GM12864 (cell line): Measurements from ENCODE around the gene SBK3.

Experiments
- DNase-seq: peaks from one replicate; pipeline ENCODE4 v3.0.0-alpha.2; 2011; ENCODE audit warnings: low read depth
- H3K4me3 ChIP-seq: 2 replicates; pipeline ENCODE4 v1.5.1; 2011; ENCODE audit warnings: mild to moderate bottlenecking, low read depth, low read length, control low read depth
- TF ChIP-seq, protein P1 (sequence below): IDR thresholded peaks from 2 replicates; pipeline ENCODE4 v1.5.1; 2011; ENCODE audit warnings: low read depth, mild to moderate bottlenecking, moderate library complexity, low read length, control low read depth, inconsistent platforms; ENCODE audit errors: missing control alignments

SBK3 gene

DNA sequence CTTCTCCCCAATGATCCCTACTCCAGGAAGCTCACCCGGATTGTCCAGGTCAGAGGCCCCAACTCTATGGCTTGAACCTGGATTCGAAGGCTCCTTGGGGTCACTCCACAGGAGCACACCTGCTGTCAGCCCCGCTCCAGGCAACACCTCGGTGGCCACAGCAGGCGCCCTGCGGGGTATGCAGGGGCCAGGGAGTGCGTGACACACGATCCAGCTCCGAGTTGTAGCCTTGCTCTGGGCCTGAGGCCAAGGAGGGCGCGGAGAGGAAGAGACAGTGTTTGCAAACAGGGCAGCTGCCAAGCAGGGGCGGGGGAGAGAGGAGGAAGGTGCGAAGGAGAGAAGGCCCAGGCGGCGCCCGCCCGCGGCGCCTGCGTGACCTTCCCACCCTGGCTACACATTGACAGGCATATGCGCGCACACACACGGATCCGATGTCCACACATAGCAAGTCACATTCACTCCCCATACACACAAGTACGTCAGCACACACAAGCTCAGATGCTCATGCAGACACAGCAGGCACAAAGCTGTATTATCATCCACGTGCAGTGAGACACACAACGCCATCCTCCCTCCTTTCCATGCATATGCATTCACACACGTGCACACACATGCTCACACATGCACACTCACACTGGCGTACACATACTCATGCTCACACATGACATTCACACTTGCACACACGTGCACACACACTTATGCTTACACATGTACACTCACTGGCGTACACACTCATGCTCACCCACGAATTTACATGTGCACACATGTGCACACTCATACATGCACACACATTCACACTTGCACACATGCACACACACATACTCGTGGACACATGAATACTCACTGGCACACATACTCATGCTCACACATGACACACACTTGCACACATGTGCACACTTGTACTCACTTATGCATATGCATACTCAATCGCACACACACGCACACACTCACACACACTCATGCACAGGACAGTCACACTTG lies 18.8 kb downstream of the SBK3 start:
- TF ChIP-seq, protein P1, sequence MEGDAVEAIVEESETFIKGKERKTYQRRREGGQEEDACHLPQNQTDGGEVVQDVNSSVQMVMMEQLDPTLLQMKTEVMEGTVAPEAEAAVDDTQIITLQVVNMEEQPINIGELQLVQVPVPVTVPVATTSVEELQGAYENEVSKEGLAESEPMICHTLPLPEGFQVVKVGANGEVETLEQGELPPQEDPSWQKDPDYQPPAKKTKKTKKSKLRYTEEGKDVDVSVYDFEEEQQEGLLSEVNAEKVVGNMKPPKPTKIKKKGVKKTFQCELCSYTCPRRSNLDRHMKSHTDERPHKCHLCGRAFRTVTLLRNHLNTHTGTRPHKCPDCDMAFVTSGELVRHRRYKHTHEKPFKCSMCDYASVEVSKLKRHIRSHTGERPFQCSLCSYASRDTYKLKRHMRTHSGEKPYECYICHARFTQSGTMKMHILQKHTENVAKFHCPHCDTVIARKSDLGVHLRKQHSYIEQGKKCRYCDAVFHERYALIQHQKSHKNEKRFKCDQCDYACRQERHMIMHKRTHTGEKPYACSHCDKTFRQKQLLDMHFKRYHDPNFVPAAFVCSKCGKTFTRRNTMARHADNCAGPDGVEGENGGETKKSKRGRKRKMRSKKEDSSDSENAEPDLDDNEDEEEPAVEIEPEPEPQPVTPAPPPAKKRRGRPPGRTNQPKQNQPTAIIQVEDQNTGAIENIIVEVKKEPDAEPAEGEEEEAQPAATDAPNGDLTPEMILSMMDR = no peak
- no peak for DNase-seq
- no peak overlapping the region for H3K4me3 ChIP-seq

DNA sequence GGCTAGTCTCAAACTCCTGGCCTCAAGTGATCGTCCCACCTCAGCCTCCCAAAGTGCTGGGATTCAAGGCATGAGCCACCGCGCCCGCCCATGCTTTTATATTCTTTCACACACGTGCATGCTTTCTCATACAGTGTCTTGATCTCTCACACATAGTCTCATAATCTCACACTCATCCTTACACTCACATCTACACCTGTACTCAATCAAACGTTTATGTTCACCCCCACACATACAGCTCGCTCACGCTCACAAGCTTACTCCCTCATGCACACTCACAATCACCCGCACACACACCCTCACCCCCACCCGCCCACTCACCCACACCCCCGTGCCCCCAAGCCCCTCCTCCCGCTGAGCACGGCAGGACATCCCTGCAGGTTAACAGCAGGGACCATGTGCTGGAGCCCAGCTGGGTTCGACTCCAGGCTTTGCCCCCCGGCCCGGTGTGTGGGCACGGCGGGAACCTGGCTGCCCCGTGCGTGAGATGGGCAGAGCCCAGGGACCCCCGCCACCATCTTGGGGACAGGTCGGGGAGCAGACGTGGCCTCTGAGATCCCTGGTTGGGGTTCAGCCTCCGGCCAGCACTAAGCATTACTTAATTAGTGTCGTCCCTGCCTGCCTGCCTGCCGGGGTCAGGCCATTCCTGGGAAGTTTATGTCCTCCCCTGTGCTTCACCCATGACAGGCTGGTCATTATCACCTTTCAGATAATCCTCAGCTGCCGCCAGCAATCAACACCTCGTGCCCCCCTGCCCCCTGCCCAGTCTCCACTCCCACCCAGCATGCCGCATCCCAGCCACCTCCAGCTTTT lies 19.8 kb downstream of the SBK3 start:
- DNase-seq = no peak
- TF ChIP-seq, protein P1 = no peak
- H3K4me3 ChIP-seq = no peak overlapping the region

GRCh38 chr19:55520691-55521292 lies 24.6 kb downstream of the SBK3 start:
- no peak for DNase-seq
- no peak overlapping the region for H3K4me3 ChIP-seq
- TF ChIP-seq, protein P1 = no peak

DNA sequence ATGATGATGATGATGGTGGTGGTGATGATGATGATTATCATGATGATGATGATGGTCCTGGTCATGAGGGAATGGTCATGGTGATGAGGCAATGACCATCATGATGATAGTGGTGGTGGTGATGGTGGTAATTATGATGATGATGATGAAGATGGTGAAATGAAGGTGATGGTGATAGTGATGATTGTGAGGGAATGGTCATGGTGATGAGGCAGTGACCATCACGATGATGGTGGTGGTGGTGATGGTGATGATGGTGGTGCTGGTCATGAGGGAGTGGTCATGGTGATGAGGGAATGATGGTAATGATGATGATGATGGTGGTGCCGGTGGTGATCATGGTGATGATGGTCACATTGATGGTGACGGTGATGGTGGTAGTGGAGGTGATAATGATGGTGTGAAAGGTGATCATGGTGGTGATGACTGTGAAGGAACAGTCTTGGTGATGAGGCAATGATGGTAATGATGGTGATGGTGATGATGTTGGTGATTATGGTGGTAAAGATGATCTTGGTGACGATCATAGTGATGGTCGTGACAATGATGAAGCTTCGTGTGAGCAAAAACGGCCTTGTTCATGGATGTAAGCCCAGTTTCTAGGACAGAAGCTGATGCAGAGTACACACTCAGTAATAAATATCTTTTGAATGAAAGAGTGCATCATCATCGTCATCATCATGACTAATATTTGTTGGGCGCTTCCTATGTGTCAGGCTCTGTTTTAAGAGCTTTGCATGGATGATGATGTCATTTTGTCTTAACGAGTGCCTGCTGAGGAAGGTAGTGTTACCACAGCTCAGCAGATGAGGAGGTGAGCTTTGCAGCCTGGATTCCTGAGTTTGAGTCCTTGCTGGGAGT lies 25.7 kb downstream of the SBK3 start:
- TF ChIP-seq, protein P1 = no peak
- DNase-seq = no peak

DNA sequence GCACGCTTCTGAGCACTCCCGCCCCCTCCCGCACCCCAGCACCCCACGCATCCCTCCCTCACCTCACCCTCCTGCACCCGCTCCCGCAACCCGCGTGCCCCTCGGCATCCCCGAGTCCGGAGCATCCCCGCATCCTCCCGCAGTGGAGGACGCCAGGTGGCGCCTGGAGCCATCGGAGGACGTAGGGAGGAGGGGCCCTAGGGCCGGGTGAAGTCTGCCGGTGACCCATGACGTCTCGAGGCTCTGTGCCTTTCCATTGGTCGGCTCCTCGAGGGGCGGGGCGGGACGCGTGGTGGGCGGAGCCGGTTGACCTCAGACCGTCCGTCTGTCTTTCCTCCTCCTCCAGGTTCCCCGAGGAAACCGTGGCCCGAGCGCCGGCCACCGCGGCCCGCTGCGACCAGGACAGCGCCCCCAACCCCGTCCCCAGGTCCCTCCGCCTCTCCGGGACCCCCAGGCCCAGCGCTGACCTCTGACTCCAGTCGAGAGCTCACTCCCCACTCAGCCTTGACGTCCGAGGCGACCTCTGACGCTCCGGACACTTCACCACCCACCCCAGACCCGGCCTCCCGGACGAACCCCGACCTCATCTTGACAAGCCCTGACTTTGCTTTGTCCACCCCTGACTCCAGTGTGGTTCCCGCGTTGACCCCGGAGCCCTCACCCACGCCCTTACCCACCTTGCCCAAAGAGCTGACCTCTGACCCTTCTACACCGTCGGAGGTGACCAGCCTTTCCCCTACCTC lies 28.3 kb downstream of the SBK3 start:
- peak; percentile 73 for DNase-seq

More for the DNA sequence above, 25.7 kb downstream of the SBK3 start:
- no peak overlapping the region for H3K4me3 ChIP-seq

More for the DNA sequence above, 28.3 kb downstream of the SBK3 start:
- H3K4me3 ChIP-seq = peak overlapping the region; percentile 47
- TF ChIP-seq, protein P1 = peak; percentile 85
